GDM1 (cell line): Measurements from ENCODE around the gene PDSS2.
"Not testable (repeated sequence)": the region's sequence is repeated elsewhere in the genome, so short reads cannot be mapped to it uniquely, and the experiment has no call there.

Source experiments
- DNase-seq: peaks from one replicate; lab custom pipeline; 2025; lab: John Stamatoyannopoulos, UW

Gene PDSS2

GRCh38 chr6:107416145-107416544, 43.2 kb downstream of the PDSS2 start:
- DNase-seq, result no peak

- no peak for DNase-seq
Measured at GRCh38 chr6:107413966-107414645, 45.3 kb downstream of the PDSS2 start.

- DNase-seq, result no peak
Measured at GRCh38 chr6:107411161-107411560, 48.2 kb downstream of the PDSS2 start.

GRCh38 chr6:107409942-107410341, 49.4 kb downstream of the PDSS2 start:
- no peak for DNase-seq

- no peak for DNase-seq
Measured at GRCh38 chr6:107408714-107409113, 50.6 kb downstream of the PDSS2 start.

GRCh38 chr6:107405002-107405401, 54.4 kb downstream of the PDSS2 start:
- DNase-seq, result no peak

GRCh38 chr6:107402533-107402932, 56.8 kb downstream of the PDSS2 start:
- no peak for DNase-seq

- no peak for DNase-seq
Measured at GRCh38 chr6:107401573-107401972, 57.8 kb downstream of the PDSS2 start.

GRCh38 chr6:107400616-107401147, 58.7 kb downstream of the PDSS2 start:
- no peak for DNase-seq

GRCh38 chr6:107399935-107400334, 59.4 kb downstream of the PDSS2 start:
- no peak for DNase-seq

GRCh38 chr6:107398001-107398400, 61.4 kb downstream of the PDSS2 start:
- no peak for DNase-seq

- DNase-seq, result no peak
Measured at GRCh38 chr6:107396211-107396610, 63.2 kb downstream of the PDSS2 start.

GRCh38 chr6:107392069-107392468, 67.3 kb downstream of the PDSS2 start:
- no peak for DNase-seq

- no peak for DNase-seq
Measured at GRCh38 chr6:107390685-107391435, 68.5 kb downstream of the PDSS2 start.

GRCh38 chr6:107390056-107390455, 69.3 kb downstream of the PDSS2 start:
- no peak for DNase-seq

GRCh38 chr6:107386904-107387303, 72.5 kb downstream of the PDSS2 start:
- DNase-seq, result no peak

GRCh38 chr6:107386340-107386739, 73.0 kb downstream of the PDSS2 start:
- DNase-seq, result no peak

- DNase-seq, result no peak
Measured at GRCh38 chr6:107383705-107384104, 75.7 kb downstream of the PDSS2 start.

- no peak for DNase-seq
Measured at GRCh38 chr6:107374264-107374663, 85.1 kb downstream of the PDSS2 start.

- DNase-seq, result no peak
Measured at GRCh38 chr6:107369493-107369892, 89.9 kb downstream of the PDSS2 start.

GRCh38 chr6:107368471-107368870, 90.9 kb downstream of the PDSS2 start:
- DNase-seq, result no peak

- not testable (repeated sequence) for DNase-seq
Measured at GRCh38 chr6:107364173-107364572, 95.2 kb downstream of the PDSS2 start.
